Adrenal gland (tissue), 5 donors: ENCODE measurements around the gene RSRC1.

Source experiments
- CTCF ChIP-seq, 6 experiments: fragments of 450-650 bp in 4 of 6; fragments of 200-600 bp in 2 of 6; sonication (generic) in 1 of 6; IDR thresholded peaks; 1 replicate in 5 of 6; 2 replicates in 1 of 6; pipeline versions ENCODE4 v1.5.1 to v1.8.0; 2016 to 2021; ENCODE audit warnings: antibody characterized with exemption in 6 of 6, mild to moderate bottlenecking in 2 of 6, moderate library complexity in 1 of 6
- POLR2A ChIP-seq, 2 donors: fragments of 450-650 bp; IDR thresholded peaks; one replicate each; pipeline ENCODE4 v1.6.1; 2017; ENCODE audit warnings: antibody characterized with exemption in 2 of 2, mild to moderate bottlenecking in 2 of 2, moderate library complexity in 1 of 2
- donor health status: DM: no; HTN: no; CAD: no.

GRCh38 chr3:158458464-158458863 lies 348.6 kb downstream of the RSRC1 start:
- no peak for TF ChIP-seq CTCF (IDR thresholded peaks at IDR 0.05)
- TF ChIP-seq POLR2A (IDR thresholded peaks at IDR 0.05) = no peak
